Adrenal gland (tissue), 5 donors: ENCODE data around the gene CRYM.

ENCODE experiments used
- POLR2A ChIP-seq, 2 donors: fragments of 450-650 bp; IDR thresholded peaks; one replicate each; pipeline ENCODE4 v1.6.1; 2017; ENCODE audit warnings: antibody characterized with exemption in 2 of 2, mild to moderate bottlenecking in 2 of 2, moderate library complexity in 1 of 2
- TF ChIP-seq, protein P1 (sequence below), 6 experiments: fragments of 450-650 bp in 4 of 6; fragments of 200-600 bp in 2 of 6; sonication (generic) in 1 of 6; IDR thresholded peaks; 1 replicate in 5 of 6; 2 replicates in 1 of 6; pipeline versions ENCODE4 v1.5.1 to v1.8.0; 2016 to 2021; ENCODE audit warnings: antibody characterized with exemption in 6 of 6, mild to moderate bottlenecking in 2 of 6, moderate library complexity in 1 of 6
- donor health status: DM: no; HTN: no; CAD: no.

DNA sequence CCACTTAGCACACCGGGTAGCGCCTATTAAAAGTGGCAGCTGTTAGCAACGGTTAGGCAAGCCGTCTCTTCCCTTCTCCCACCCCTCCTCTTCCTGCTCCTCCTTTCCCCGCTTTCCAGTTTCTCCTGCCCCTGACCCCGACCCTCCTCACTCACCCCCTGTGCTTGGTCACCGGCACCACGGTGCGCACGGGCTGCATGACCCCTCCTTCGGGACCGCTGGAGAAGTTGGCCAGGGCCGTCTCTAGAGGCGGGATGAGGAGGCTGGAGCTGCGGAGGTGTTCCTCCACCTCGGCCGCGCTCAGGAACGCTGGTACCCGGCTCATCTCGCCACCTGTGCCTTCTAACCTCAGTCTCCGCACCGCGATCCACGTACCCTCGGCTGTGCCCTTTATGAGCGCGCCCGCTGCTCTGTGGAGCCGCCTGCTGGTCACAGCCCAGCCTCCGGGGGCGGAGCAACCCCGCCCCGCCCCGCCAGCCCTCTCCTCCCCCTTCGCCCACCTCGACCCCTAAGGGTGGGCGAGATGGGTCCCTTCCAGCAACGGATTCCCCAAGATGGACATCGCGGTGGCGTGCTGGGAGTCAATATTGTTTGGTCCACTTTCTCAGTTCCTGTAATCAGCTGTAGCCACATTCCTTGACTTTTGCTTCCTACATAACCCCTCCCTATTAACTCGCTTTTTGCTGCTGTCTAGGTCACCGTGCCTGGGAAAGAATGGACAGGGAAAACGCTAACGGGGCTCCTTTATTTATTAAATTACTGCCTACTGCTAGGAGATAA is at the start of gene CRYM:
- TF ChIP-seq POLR2A (IDR thresholded peaks at IDR 0.05), result no peak
- TF ChIP-seq, protein P1, sequence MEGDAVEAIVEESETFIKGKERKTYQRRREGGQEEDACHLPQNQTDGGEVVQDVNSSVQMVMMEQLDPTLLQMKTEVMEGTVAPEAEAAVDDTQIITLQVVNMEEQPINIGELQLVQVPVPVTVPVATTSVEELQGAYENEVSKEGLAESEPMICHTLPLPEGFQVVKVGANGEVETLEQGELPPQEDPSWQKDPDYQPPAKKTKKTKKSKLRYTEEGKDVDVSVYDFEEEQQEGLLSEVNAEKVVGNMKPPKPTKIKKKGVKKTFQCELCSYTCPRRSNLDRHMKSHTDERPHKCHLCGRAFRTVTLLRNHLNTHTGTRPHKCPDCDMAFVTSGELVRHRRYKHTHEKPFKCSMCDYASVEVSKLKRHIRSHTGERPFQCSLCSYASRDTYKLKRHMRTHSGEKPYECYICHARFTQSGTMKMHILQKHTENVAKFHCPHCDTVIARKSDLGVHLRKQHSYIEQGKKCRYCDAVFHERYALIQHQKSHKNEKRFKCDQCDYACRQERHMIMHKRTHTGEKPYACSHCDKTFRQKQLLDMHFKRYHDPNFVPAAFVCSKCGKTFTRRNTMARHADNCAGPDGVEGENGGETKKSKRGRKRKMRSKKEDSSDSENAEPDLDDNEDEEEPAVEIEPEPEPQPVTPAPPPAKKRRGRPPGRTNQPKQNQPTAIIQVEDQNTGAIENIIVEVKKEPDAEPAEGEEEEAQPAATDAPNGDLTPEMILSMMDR (IDR thresholded peaks at IDR 0.05), result peak; percentile 46 to 79 (median 62)
